ENCODE results near the gene GALNT2.

GALNT2 gene

GRCh38 chr1:230058626-230059025 lies 8.4 kb upstream of the GALNT2 start:
- no peak for TF ChIP-seq CTCF (IDR thresholded peaks at IDR 0.05)
- no peak overlapping the region for H2AFZ ChIP-seq
- H3K4me1 ChIP-seq = no peaks in the 10 kb centered on the region
- no peaks in the 10 kb centered on the region for H3K9me3 ChIP-seq (ENCODE audit: control insufficient read depth, low read length)
- no peak overlapping the region for H3K27ac ChIP-seq
- H3K9ac ChIP-seq = no peak overlapping the region
- H3K36me3 ChIP-seq (ENCODE audit: control insufficient read depth, insufficient read depth, low read length) = no peaks in the 10 kb centered on the region
- H3K79me2 ChIP-seq = no peaks in the 10 kb centered on the region
- no peak overlapping the region for H3K4me2 ChIP-seq (ENCODE audit: low read length)
- no peak overlapping the region for H3K4me3 ChIP-seq (ENCODE audit: low read depth, low read length)
- H3K27me3 ChIP-seq (ENCODE audit: control insufficient read depth, insufficient read depth, low read length) = no peaks in the 10 kb centered on the region

- no peaks in the 10 kb centered on the region for H3K36me3 ChIP-seq (ENCODE audit: control insufficient read depth, insufficient read depth, low read length)
- H3K4me3 ChIP-seq (ENCODE audit: low read depth, low read length) = no peak overlapping the region
- no peak for TF ChIP-seq CTCF (IDR thresholded peaks at IDR 0.05)
- no peak overlapping the region for H3K9ac ChIP-seq
- no peak overlapping the region for H2AFZ ChIP-seq
- no peaks in the 10 kb centered on the region for H3K27me3 ChIP-seq (ENCODE audit: control insufficient read depth, insufficient read depth, low read length)
- H3K4me2 ChIP-seq (ENCODE audit: low read length) = no peak overlapping the region
- H3K9me3 ChIP-seq (ENCODE audit: control insufficient read depth, low read length) = no peaks in the 10 kb centered on the region
- no peaks in the 10 kb centered on the region for H3K79me2 ChIP-seq
- no peak overlapping the region for H3K27ac ChIP-seq
- no peaks in the 10 kb centered on the region for H3K4me1 ChIP-seq
These were observed 5.2 kb upstream of the GALNT2 start for GRCh38 chr1:230061801-230062200.

- no peaks in the 10 kb centered on the region for H3K9me3 ChIP-seq (ENCODE audit: control insufficient read depth, low read length)
- TF ChIP-seq CTCF (IDR thresholded peaks at IDR 0.05) = no peak
- H3K36me3 ChIP-seq (ENCODE audit: control insufficient read depth, insufficient read depth, low read length) = no peaks in the 10 kb centered on the region
- H2AFZ ChIP-seq = no peak overlapping the region
- no peaks in the 10 kb centered on the region for H3K27me3 ChIP-seq (ENCODE audit: control insufficient read depth, insufficient read depth, low read length)
- H3K27ac ChIP-seq = no peak overlapping the region
- no peaks in the 10 kb centered on the region for H3K4me1 ChIP-seq
- H3K4me3 ChIP-seq (ENCODE audit: low read depth, low read length) = no peak overlapping the region
- H3K79me2 ChIP-seq = no peaks in the 10 kb centered on the region
- no peak overlapping the region for H3K9ac ChIP-seq
- no peak overlapping the region for H3K4me2 ChIP-seq (ENCODE audit: low read length)
These were observed 4.5 kb upstream of the GALNT2 start for GRCh38 chr1:230062521-230062920.

GRCh38 chr1:230064283-230064682 lies 2.8 kb upstream of the GALNT2 start:
- Histone ChIP-seq H3K4me3 (ENCODE audit: low read depth, low read length) (no peak overlapping the region), H3K9me3 (ENCODE audit: control insufficient read depth, low read length) (no peaks in the 10 kb centered on the region), H3K27ac (no peak overlapping the region), H3K36me3 (ENCODE audit: control insufficient read depth, insufficient read depth, low read length) (no peaks in the 10 kb centered on the region), H3K27me3 (ENCODE audit: control insufficient read depth, insufficient read depth, low read length) (no peaks in the 10 kb centered on the region), H2AFZ (no peak overlapping the region), H3K4me2 (ENCODE audit: low read length) (no peak overlapping the region), H3K4me1 (peaks cover 4% of the 10 kb centered on the region), H3K9ac (no peak overlapping the region), H3K79me2 (peaks cover 8% of the 10 kb centered on the region)
- no peak for TF ChIP-seq CTCF (IDR thresholded peaks at IDR 0.05)

- Histone ChIP-seq H2AFZ (no peak overlapping the region), H3K36me3 (ENCODE audit: control insufficient read depth, insufficient read depth, low read length) (no peaks in the 10 kb centered on the region), H3K4me2 (ENCODE audit: low read length) (no peak overlapping the region), H3K27ac (no peak overlapping the region), H3K27me3 (ENCODE audit: control insufficient read depth, insufficient read depth, low read length) (no peaks in the 10 kb centered on the region), H3K79me2 (peaks cover 13% of the 10 kb centered on the region), H3K9me3 (ENCODE audit: control insufficient read depth, low read length) (no peaks in the 10 kb centered on the region), H3K4me3 (ENCODE audit: low read depth, low read length) (no peak overlapping the region), H3K9ac (no peak overlapping the region), H3K4me1 (peaks cover 4% of the 10 kb centered on the region)
- TF ChIP-seq CTCF (IDR thresholded peaks at IDR 0.05) = no peak
These were observed 1.9 kb upstream of the GALNT2 start for GRCh38 chr1:230065161-230065560.

Data from parathyroid adenoma (tissue), 2 donors.